AG09309 (cell line): ENCODE data around the gene ATG2A.

Experiments
- DNase-seq: peaks from one replicate; pipeline ENCODE4 v3.0.0-alpha.2; 2010; ENCODE audit warnings: low read depth
- H3K4me3 ChIP-seq: 2 replicates; pipeline ENCODE4 v1.5.1; 2011; ENCODE audit warnings: mild to moderate bottlenecking, low read depth, low read length, moderate library complexity; ENCODE audit not compliant: control insufficient read depth
- TF ChIP-seq, protein P1 (sequence below): IDR thresholded peaks from 2 replicates; pipeline ENCODE4 v1.5.1; 2011; ENCODE audit warnings: mild to moderate bottlenecking, low read depth, low read length, inconsistent platforms; ENCODE audit not compliant: insufficient read depth, control insufficient read depth; ENCODE audit errors: missing control alignments

ATG2A gene

DNA sequence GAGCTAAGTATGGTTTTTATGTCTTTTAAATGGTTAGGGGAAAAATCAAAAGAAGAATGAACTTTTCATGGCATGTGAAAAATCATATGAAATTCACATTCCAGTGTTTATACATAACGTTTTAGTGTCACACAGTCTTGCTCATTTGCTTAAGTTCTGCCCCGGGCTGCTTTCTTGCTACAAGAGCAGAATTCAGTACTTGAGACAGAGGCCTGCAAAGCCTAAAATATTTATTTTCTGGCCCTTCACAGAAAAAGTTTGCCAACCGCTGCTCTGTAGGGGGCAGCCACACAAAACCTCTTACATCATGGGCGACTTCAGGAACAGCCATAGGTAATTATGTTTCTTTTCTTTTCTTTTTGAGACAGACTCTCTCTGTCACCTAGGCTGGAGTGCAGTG lies 1.0 kb upstream of the ATG2A start:
- TF ChIP-seq, protein P1, sequence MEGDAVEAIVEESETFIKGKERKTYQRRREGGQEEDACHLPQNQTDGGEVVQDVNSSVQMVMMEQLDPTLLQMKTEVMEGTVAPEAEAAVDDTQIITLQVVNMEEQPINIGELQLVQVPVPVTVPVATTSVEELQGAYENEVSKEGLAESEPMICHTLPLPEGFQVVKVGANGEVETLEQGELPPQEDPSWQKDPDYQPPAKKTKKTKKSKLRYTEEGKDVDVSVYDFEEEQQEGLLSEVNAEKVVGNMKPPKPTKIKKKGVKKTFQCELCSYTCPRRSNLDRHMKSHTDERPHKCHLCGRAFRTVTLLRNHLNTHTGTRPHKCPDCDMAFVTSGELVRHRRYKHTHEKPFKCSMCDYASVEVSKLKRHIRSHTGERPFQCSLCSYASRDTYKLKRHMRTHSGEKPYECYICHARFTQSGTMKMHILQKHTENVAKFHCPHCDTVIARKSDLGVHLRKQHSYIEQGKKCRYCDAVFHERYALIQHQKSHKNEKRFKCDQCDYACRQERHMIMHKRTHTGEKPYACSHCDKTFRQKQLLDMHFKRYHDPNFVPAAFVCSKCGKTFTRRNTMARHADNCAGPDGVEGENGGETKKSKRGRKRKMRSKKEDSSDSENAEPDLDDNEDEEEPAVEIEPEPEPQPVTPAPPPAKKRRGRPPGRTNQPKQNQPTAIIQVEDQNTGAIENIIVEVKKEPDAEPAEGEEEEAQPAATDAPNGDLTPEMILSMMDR, result peak; percentile 35
- peak overlapping the region; percentile 33; the same call in 1 of the 2 replicates for H3K4me3 ChIP-seq
- DNase-seq, result peak; percentile 31

GRCh38 chr11:64917663-64917995 lies 620 bp upstream of the ATG2A start:
- TF ChIP-seq, protein P1, result no peak
- no peak for DNase-seq
- peak overlapping the region; percentile 33 for H3K4me3 ChIP-seq

DNA sequence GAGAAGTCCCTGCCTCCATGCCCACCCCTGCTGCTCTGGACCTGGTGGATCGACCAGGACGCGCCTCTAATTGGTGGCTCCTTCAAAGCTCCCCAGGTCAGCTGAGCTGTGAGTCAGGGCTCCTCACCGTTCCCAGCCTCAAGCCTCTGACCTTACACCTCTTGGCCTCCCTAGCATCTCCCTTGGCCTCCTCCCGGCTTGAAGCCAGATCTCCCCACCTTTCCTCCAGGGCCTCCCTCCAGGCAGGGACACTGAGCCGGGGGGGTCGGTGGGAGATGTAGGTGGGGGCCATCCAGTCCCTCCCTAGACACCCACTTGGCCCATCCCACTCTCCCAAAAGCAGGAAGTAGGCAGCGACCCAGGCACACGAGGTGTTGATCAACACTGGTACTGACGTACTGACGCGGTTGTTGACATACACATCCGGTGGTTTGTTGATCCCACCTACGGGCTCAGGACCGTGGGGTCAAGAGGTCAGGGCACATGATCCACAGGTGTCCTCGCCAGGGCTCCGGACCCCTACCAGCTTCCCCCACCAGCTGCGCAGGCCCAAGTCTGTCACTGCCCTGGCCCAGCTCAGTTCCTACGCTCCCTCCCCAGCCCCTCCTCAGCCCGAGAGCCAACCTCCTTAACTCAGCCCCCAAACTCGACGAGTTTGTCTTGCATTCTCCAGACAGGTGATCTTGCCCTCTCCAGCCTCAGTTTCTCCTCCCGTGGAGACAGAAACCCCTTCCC lies 802 bp downstream of the ATG2A start:
- H3K4me3 ChIP-seq, result peak overlapping the region; percentile 84
- TF ChIP-seq, protein P1, result no peak
- no peak for DNase-seq

- TF ChIP-seq, protein P1, result no peak
- H3K4me3 ChIP-seq, result peak overlapping the region; percentile 84; the same call in 1 of the 2 replicates
- no peak for DNase-seq
Measured at GRCh38 chr11:64915376-64915887, 1.6 kb downstream of the ATG2A start.

DNA sequence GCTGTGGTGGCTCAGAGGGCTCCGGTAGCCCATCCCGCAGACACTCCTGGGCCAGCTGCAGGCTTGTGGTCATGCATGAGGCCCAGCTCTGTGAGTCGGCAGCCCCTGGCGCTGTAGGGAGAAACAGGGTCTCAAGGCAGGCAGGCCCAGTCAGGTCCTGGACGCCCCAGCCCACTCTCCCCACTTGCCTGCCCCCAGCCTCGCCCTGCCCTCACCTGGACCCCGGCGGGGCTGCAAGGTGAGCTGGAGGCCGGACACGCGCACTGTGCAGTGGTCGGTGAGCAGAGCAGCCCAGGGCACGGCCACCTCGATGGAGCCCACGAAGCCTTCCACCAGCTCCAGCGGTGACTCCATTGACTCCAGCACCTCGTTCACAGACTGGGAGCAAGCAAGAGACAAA lies 2.9 kb downstream of the ATG2A start:
- H3K4me3 ChIP-seq, result no peak overlapping the region
- TF ChIP-seq, protein P1, result no peak
- no peak for DNase-seq

- H3K4me3 ChIP-seq, result no peak overlapping the region
- no peak for DNase-seq
- TF ChIP-seq, protein P1, result no peak
Measured at GRCh38 chr11:64913171-64913727, 3.8 kb downstream of the ATG2A start.
